HG03378 (cell line): ENCODE measurements around the gene ARSG.
"Not testable (repeated sequence)": the region's sequence is repeated elsewhere in the genome, so short reads cannot be mapped to it uniquely, and the experiment has no call there.

ENCODE experiments used
- ATAC-seq: cut with Tn5 transposase; IDR thresholded peaks from one replicate; pipeline ENCODE4 v1.9.1; 2021; ENCODE audit warnings: mild to moderate bottlenecking, moderate library complexity; ENCODE audit not compliant: unreplicated experiment

Gene ARSG

GRCh38 chr17:68391561-68392268 is 100.4 kb downstream of the ARSG start:
- ATAC-seq = no peak

- no peak for ATAC-seq
Observed at GRCh38 chr17:68394608-68395331, 103.5 kb downstream of the ARSG start.

- no peak for ATAC-seq
Observed at GRCh38 chr17:68396226-68397107, 105.2 kb downstream of the ARSG start.

- no peak for ATAC-seq
Observed at GRCh38 chr17:68397108-68397536, 105.8 kb downstream of the ARSG start.

- peak; percentile 81 for ATAC-seq
Observed at GRCh38 chr17:68398691-68399637, 107.7 kb downstream of the ARSG start.

- no peak for ATAC-seq
Observed at GRCh38 chr17:68399638-68400403, 108.5 kb downstream of the ARSG start.

- ATAC-seq = no peak
Observed at GRCh38 chr17:68400404-68400735, 109.1 kb downstream of the ARSG start.

GRCh38 chr17:68401288-68401687 is 110.0 kb downstream of the ARSG start:
- no peak for ATAC-seq

- no peak for ATAC-seq
Observed at GRCh38 chr17:68403122-68403521, 111.8 kb downstream of the ARSG start.

GRCh38 chr17:68403837-68404236 is 112.5 kb downstream of the ARSG start:
- not testable (repeated sequence) for ATAC-seq

- not testable (repeated sequence) for ATAC-seq
Observed at GRCh38 chr17:68407656-68408055, 116.4 kb downstream of the ARSG start.

GRCh38 chr17:68413597-68414560 is 122.6 kb downstream of the ARSG start:
- ATAC-seq = not testable (repeated sequence)

- ATAC-seq = not testable (repeated sequence)
Observed at GRCh38 chr17:68414901-68415300, 123.6 kb downstream of the ARSG start.

GRCh38 chr17:68417317-68417716 is 126.0 kb downstream of the ARSG start:
- no peak for ATAC-seq

GRCh38 chr17:68418876-68419275 is 127.6 kb downstream of the ARSG start:
- ATAC-seq = no peak

- ATAC-seq = no peak
Observed at GRCh38 chr17:68420065-68420464, 128.8 kb downstream of the ARSG start.

- no peak for ATAC-seq
Observed at GRCh38 chr17:68421486-68421885, 130.2 kb downstream of the ARSG start.

- ATAC-seq = no peak
Observed at GRCh38 chr17:68422821-68423220, 131.5 kb downstream of the ARSG start.
